Peyer's patch (tissue), 4 donors: ENCODE results near the gene SLC49A4. TPM values are rescaled to one million over a fixed set of nuclear protein-coding genes. Genes with fewer than 3 reads are reported as not detected.
"Not testable (repeated sequence)": the region's sequence is repeated elsewhere in the genome, so short reads cannot be mapped to it uniquely, and the experiment has no call there.

Source experiments
- DNase-seq, 3 donors: peaks; one replicate each; pipeline ENCODE4 v3.0.0-alpha.2; 2017 to 2019
- H3K27ac ChIP-seq, 4 donors: fragments of 200-600 bp; sonication (generic); one replicate each; pipeline ENCODE4 v1.5.1; 2016 to 2019
- H3K27me3 ChIP-seq, 2 donors: fragments of 200-600 bp; sonication (generic); one replicate each; pipeline ENCODE4 v1.5.1; 2019
- H3K36me3 ChIP-seq, 3 donors: fragments of 200-600 bp; sonication (generic); one replicate each; pipeline ENCODE4 v1.5.1; 2016 to 2019
- H3K4me1 ChIP-seq, 4 donors: fragments of 200-600 bp; sonication (generic); one replicate each; pipeline ENCODE4 v1.5.1; 2016 to 2019
- H3K4me3 ChIP-seq, 4 donors: fragments of 200-600 bp; sonication (generic); 1 replicate in 3 of 4; 2 replicates in 1 of 4; pipeline ENCODE4 v1.5.1; 2016 to 2019; ENCODE audit warnings: mild to moderate bottlenecking in 1 of 4
- H3K9me3 ChIP-seq, 4 donors: fragments of 200-600 bp; sonication (generic); one replicate each; pipeline ENCODE4 v1.5.1; 2016 to 2019; ENCODE audit warnings: mild to moderate bottlenecking in 1 of 4
- POLR2A ChIP-seq, 2 donors: fragments of 450-650 bp; IDR thresholded peaks; one replicate each; pipeline ENCODE4 v1.5.1; 2017; ENCODE audit warnings: antibody characterized with exemption in 2 of 2, mild to moderate bottlenecking in 2 of 2, moderate library complexity in 2 of 2
- total RNA-seq, 4 donors: library from RNA; depleted of rRNA; stranded (reverse); fragments of >200 nt; gene quantifications; one replicate each; pipeline ENCODE4 v1.1.0, GENCODE V29; 2016
- TF ChIP-seq, protein P1 (sequence below), 6 experiments: fragments of 450-650 bp in 4 of 6; fragments of 200-600 bp in 2 of 6; sonication (generic) in 1 of 6; IDR thresholded peaks; one replicate each; pipeline ENCODE4 v1.5.1; 2017 to 2019; ENCODE audit warnings: antibody characterized with exemption in 6 of 6, mild to moderate bottlenecking in 3 of 6, moderate library complexity in 1 of 6

SLC49A4 gene
- total RNA-seq = 10 to 100 TPM in 3 of 4 donors, 1 to 10 TPM in 1; 3.3 to 29.4 (median 13.0) TPM

- H3K27me3 ChIP-seq = no peaks in the 10 kb centered on the region
- peak within 1 kb of the TSS; percentile 71 to 96 (median 83) for H3K4me3 ChIP-seq
- peak; percentile 75 to 77 for TF ChIP-seq POLR2A (IDR thresholded peaks at IDR 0.05)
- TF ChIP-seq, protein P1, sequence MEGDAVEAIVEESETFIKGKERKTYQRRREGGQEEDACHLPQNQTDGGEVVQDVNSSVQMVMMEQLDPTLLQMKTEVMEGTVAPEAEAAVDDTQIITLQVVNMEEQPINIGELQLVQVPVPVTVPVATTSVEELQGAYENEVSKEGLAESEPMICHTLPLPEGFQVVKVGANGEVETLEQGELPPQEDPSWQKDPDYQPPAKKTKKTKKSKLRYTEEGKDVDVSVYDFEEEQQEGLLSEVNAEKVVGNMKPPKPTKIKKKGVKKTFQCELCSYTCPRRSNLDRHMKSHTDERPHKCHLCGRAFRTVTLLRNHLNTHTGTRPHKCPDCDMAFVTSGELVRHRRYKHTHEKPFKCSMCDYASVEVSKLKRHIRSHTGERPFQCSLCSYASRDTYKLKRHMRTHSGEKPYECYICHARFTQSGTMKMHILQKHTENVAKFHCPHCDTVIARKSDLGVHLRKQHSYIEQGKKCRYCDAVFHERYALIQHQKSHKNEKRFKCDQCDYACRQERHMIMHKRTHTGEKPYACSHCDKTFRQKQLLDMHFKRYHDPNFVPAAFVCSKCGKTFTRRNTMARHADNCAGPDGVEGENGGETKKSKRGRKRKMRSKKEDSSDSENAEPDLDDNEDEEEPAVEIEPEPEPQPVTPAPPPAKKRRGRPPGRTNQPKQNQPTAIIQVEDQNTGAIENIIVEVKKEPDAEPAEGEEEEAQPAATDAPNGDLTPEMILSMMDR (IDR thresholded peaks at IDR 0.05) = peak in 1 of 6 experiments; percentile 17
Observed at GRCh38 chr3:122794779-122795673, at the start of gene SLC49A4. TSS of gene SLC49A4 (plus strand) at chr3:122795069. CDS start at chr3:122795193, 124 bp downstream.

DNA sequence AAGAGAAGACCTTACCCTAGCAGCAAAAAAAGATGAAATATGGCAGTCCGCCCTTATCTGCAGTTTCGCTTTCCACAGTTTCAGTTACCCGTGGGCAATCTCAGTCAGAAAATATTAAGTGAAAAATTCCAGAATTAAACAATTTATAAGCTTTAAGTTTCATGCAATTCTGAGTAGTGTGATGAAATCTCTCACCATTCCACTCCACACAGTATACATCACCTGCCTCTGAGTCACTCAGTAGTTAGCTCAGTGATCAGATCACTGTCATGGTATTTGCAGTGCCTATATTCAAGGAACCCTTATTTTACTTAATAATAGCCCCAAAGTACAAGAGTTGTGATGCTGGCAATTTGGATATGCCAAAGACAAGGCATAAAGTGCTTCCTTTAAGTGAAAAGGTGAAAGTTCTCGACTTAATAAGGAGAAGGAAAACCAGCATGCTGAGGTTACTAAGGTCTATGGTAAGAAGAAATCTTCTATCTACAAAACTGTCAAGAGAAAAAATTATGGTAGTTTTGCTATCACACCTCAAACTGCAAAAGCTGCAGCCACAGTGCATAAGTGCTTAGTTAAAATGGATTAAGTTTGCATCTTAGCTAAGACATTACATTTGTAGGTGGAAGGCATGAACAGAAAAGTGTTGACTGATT lies 49.4 kb upstream of the SLC49A4 start:
- Histone ChIP-seq H3K27ac (no peak overlapping the region), H3K9me3 (no peaks in the 10 kb centered on the region), H3K4me1 (no peaks in the 10 kb centered on the region), H3K4me3 (no peak overlapping the region), H3K36me3 (peaks cover 0 to 14% (median 0%) of the 10 kb centered on the region in 3 donors), H3K27me3 (no peaks in the 10 kb centered on the region)
- TF ChIP-seq POLR2A (IDR thresholded peaks at IDR 0.05) = no peak
- TF ChIP-seq, protein P1 (IDR thresholded peaks at IDR 0.05) = no peak
- DNase-seq = no peak

More at GRCh38 chr3:122794779-122795673, at the start of gene SLC49A4:
- Histone ChIP-seq H3K9me3 (no peaks in the 10 kb centered on the region), H3K36me3 (no peaks in the 10 kb centered on the region), H3K4me1 (peaks cover 0 to 13% (median 2%) of the 10 kb centered on the region in 4 donors), H3K27ac (peak within 1 kb of the TSS; percentile 89 to 97 (median 91))
- peak; percentile 68 to 89 (median 89) for DNase-seq

GRCh38 chr3:122747295-122747694 lies 47.6 kb upstream of the SLC49A4 start:
- not testable (repeated sequence) for H3K27ac ChIP-seq, H3K4me3 ChIP-seq, H3K9me3 ChIP-seq, H3K27me3 ChIP-seq, H3K36me3 ChIP-seq, H3K4me1 ChIP-seq, DNase-seq

DNA sequence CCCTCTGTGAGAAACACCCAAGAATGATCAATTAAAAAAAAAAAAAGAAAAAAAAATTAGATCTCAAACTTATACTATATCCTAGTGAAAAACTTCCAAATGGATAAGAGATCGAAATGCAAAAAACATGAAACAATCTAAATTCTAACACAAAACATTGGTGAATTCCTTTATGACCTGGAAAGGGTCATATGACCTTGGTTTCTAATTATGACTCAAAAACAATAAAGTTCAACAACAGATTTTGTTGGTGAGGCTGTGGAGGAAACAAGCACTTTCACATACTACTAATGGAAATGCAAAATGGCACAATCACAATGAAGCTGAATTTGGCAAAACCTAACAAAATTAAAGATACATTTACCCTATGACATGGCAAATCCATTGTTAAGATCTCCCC lies 46.5 kb upstream of the SLC49A4 start:
- Histone ChIP-seq H3K4me3 (no peak overlapping the region), H3K4me1 (no peaks in the 10 kb centered on the region), H3K36me3 (peaks cover 0 to 7% (median 0%) of the 10 kb centered on the region in 3 donors), H3K27ac (no peak overlapping the region), H3K27me3 (no peaks in the 10 kb centered on the region), H3K9me3 (no peaks in the 10 kb centered on the region)
- no peak for DNase-seq
- no peak for TF ChIP-seq POLR2A (IDR thresholded peaks at IDR 0.05)
- TF ChIP-seq, protein P1 (IDR thresholded peaks at IDR 0.05) = no peak

GRCh38 chr3:122754929-122755328 lies 39.9 kb upstream of the SLC49A4 start:
- H3K27ac ChIP-seq = no peak overlapping the region
- H3K27me3 ChIP-seq = no peaks in the 10 kb centered on the region
- H3K36me3 ChIP-seq = peaks cover 0 to 11% (median 0%) of the 10 kb centered on the region in 3 donors
- TF ChIP-seq, protein P1 (IDR thresholded peaks at IDR 0.05) = peak; percentile 23 to 83 (median 77)
- no peak for TF ChIP-seq POLR2A (IDR thresholded peaks at IDR 0.05)
- no peak overlapping the region for H3K4me3 ChIP-seq
- DNase-seq = peak in 1 of 3 donors; percentile 53
- no peaks in the 10 kb centered on the region for H3K4me1 ChIP-seq
- H3K9me3 ChIP-seq = no peaks in the 10 kb centered on the region

DNA sequence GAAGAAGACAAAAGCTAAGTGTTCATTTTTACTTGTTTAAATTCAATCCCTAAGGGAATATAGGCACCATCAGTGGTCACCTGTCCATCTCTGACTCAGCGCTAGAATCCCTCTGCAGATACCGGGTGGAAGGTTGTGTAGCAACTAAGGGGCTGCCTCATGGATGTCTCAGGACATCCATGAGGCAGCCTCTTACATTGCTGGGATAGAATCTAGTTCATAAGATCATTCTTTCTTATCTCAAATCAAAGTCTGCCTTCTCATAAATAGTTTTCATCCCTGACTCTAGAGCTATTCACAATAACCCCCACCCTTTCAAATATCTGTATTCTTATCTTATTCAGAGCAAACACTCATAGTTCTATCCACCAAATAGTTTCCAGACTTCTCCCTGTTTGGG lies 39.4 kb upstream of the SLC49A4 start:
- no peak for DNase-seq
- Histone ChIP-seq H3K36me3 (peaks cover 0 to 11% (median 0%) of the 10 kb centered on the region in 3 donors), H3K4me1 (no peaks in the 10 kb centered on the region), H3K9me3 (no peaks in the 10 kb centered on the region), H3K4me3 (no peak overlapping the region), H3K27ac (no peak overlapping the region), H3K27me3 (no peaks in the 10 kb centered on the region)
- TF ChIP-seq, protein P1 (IDR thresholded peaks at IDR 0.05) = no peak
- no peak for TF ChIP-seq POLR2A (IDR thresholded peaks at IDR 0.05)
